ENCODE measurements around the gene RRAS2. TPM values are rescaled to one million over a fixed set of nuclear protein-coding genes. Genes with fewer than 3 reads are reported as not detected.

The RRAS2 gene
- total and polyA plus RNA-seq, 9 of the 15 experiments (the other 6 are each of a cell fraction or from before 2014, with no cell fraction given) = 9.4 to 47.5 (median 37.6) TPM

DNA sequence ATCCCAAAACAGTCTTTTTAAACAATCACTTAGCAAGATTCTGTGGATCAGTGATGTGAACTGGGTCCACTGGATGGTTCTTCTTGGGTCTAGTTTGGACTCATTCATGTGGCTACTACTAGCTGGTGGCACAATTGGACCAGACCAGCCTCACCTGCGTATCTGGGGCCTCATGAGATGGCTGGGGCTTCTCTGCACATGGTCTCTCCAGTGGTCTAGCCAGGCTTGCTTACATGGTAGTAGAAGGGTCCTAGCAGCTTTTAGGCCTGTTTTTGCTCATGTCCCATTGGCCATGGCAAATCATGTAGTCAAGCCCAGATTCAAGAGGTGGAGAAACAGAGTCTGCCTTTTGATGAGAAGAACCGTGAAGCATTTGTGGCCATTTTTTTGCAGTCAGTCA is 94.0 kb downstream of the RRAS2 start:
- no peak overlapping the region for H2AFZ ChIP-seq (ENCODE audit: low read depth, low read length)
- no peak overlapping the region for H3K9ac ChIP-seq (ENCODE audit: insufficient read depth in 1 of 2, low read depth in 2 of 2, low read length in 2 of 2)
- FAIRE-seq = no peak
- CTCF ChIA-PET (ENCODE audit: low intra/inter-chr PET ratio) = no interaction called here
- no peaks in the 10 kb centered on the region; the same call in 1 of the 2 replicates for H4K20me1 ChIP-seq (replicated peaks; ENCODE audit: control insufficient read depth, insufficient read depth, low read length)
- no peak overlapping the region for H3K4me2 ChIP-seq (ENCODE audit: insufficient read depth, low read length)
- no peak for ATAC-seq
- peaks cover 7 to 20% of the 10 kb centered on the region in 2 experiments; a peak in 4 of 5 replicates for H3K27me3 ChIP-seq (ENCODE audit: control insufficient read depth in 2 of 2, insufficient read depth in 2 of 2, low read length in 2 of 2)
- TF ChIP-seq KDM2B (CRISPR knock-in tag; IDR thresholded peaks at IDR 0.05) (no peak), KDM1A (IDR thresholded peaks at IDR 0.05) (no peak), ZNF140 (CRISPR knock-in tag; IDR thresholded peaks at IDR 0.05) (no peak), ZNF785 (CRISPR knock-in tag; IDR thresholded peaks at IDR 0.05) (no peak), TAF9B (IDR thresholded peaks at IDR 0.05; ENCODE audit: partially characterized antibody) (no peak), NCOA1 (IDR thresholded peaks at IDR 0.05; ENCODE audit: low read depth) (no peak), ZNF212 (CRISPR knock-in tag; IDR thresholded peaks at IDR 0.05) (no peak), MAFG (tag; conservative IDR thresholded peaks at IDR 0.05) (no peak), ZNF232 (CRISPR knock-in tag; IDR thresholded peaks at IDR 0.05) (no peak)
- TF ChIP-seq, protein P1, sequence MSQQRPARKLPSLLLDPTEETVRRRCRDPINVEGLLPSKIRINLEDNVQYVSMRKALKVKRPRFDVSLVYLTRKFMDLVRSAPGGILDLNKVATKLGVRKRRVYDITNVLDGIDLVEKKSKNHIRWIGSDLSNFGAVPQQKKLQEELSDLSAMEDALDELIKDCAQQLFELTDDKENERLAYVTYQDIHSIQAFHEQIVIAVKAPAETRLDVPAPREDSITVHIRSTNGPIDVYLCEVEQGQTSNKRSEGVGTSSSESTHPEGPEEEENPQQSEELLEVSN (IDR thresholded peaks at IDR 0.05; ENCODE audit: borderline replicate concordance in 1 of 2, extremely low read depth in 1 of 2, insufficient read depth in 1 of 2, insufficient read length in 1 of 2, low read depth in 1 of 2, low read length in 1 of 2, poor library complexity in 1 of 2, severe bottlenecking in 1 of 2) = no peak
- TF ChIP-seq, protein P2, sequence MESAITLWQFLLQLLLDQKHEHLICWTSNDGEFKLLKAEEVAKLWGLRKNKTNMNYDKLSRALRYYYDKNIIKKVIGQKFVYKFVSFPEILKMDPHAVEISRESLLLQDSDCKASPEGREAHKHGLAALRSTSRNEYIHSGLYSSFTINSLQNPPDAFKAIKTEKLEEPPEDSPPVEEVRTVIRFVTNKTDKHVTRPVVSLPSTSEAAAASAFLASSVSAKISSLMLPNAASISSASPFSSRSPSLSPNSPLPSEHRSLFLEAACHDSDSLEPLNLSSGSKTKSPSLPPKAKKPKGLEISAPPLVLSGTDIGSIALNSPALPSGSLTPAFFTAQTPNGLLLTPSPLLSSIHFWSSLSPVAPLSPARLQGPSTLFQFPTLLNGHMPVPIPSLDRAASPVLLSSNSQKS (CRISPR knock-in tag; IDR thresholded peaks at IDR 0.05) = no peak
- TF ChIP-seq, protein P3, sequence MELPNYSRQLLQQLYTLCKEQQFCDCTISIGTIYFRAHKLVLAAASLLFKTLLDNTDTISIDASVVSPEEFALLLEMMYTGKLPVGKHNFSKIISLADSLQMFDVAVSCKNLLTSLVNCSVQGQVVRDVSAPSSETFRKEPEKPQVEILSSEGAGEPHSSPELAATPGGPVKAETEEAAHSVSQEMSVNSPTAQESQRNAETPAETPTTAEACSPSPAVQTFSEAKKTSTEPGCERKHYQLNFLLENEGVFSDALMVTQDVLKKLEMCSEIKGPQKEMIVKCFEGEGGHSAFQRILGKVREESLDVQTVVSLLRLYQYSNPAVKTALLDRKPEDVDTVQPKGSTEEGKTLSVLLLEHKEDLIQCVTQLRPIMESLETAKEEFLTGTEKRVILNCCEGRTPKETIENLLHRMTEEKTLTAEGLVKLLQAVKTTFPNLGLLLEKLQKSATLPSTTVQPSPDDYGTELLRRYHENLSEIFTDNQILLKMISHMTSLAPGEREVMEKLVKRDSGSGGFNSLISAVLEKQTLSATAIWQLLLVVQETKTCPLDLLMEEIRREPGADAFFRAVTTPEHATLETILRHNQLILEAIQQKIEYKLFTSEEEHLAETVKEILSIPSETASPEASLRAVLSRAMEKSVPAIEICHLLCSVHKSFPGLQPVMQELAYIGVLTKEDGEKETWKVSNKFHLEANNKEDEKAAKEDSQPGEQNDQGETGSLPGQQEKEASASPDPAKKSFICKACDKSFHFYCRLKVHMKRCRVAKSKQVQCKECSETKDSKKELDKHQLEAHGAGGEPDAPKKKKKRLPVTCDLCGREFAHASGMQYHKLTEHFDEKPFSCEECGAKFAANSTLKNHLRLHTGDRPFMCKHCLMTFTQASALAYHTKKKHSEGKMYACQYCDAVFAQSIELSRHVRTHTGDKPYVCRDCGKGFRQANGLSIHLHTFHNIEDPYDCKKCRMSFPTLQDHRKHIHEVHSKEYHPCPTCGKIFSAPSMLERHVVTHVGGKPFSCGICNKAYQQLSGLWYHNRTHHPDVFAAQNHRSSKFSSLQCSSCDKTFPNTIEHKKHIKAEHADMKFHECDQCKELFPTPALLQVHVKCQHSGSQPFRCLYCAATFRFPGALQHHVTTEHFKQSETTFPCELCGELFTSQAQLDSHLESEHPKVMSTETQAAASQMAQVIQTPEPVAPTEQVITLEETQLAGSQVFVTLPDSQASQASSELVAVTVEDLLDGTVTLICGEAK (IDR thresholded peaks at IDR 0.05) = no peak
- TF ChIP-seq, protein P3 (CRISPR knock-in tag; IDR thresholded peaks at IDR 0.05) = no peak
- no peaks in the 10 kb centered on the region for H3K9me3 ChIP-seq (replicated peaks; ENCODE audit: control insufficient read depth, insufficient read depth, low read depth, low read length)
- intact Hi-C loops (cut with micrococcal nuclease) = no loop called here
- H3K36me3 ChIP-seq (ENCODE audit: control insufficient read depth, insufficient read depth, low read length) = no peaks in the 10 kb centered on the region
- no peaks in the 10 kb centered on the region for H3K9me1 ChIP-seq (ENCODE audit: control insufficient read depth, insufficient read depth, low read length)
- BruUV-seq (replicated peaks) = no TSS peak
- in situ Hi-C loops (cut with MboI) = no loop called here
- POLR2A ChIA-PET = no interaction called here
- no peaks in the 10 kb centered on the region for H3K79me2 ChIP-seq (ENCODE audit: control insufficient read depth, insufficient read depth, low read length)
- WGBS (ENCODE audit: insufficient coverage, low coverage, missing lambda C conversion rate) = 58% methylated on average over 2 of the region's 2 CpGs
- H3K4me3 ChIP-seq = no peak overlapping the region
- no peak overlapping the region for H3K27ac ChIP-seq (ENCODE audit: extremely low read depth, low read depth, low read length)
- H3K4me1 ChIP-seq (replicated peaks in 1 of 2; ENCODE audit: control insufficient read depth in 2 of 2, insufficient read depth in 2 of 2, low read length in 2 of 2) = no peaks in the 10 kb centered on the region
- no peak for DNase-seq (ENCODE audit: extremely low read depth in 1 of 4, low spot score in 3 of 4)
